Ecto neural progenitor cell (in vitro differentiated cells): ENCODE results near the gene CLEC2B.
"Not testable (repeated sequence)": the region's sequence is repeated elsewhere in the genome, so short reads cannot be mapped to it uniquely, and the experiment has no call there.

ENCODE experiments used
- DNase-seq: peaks from one replicate; pipeline ENCODE4 v3.0.0-alpha.2; 2018; ENCODE audit warnings: low spot score

Gene CLEC2B

DNA sequence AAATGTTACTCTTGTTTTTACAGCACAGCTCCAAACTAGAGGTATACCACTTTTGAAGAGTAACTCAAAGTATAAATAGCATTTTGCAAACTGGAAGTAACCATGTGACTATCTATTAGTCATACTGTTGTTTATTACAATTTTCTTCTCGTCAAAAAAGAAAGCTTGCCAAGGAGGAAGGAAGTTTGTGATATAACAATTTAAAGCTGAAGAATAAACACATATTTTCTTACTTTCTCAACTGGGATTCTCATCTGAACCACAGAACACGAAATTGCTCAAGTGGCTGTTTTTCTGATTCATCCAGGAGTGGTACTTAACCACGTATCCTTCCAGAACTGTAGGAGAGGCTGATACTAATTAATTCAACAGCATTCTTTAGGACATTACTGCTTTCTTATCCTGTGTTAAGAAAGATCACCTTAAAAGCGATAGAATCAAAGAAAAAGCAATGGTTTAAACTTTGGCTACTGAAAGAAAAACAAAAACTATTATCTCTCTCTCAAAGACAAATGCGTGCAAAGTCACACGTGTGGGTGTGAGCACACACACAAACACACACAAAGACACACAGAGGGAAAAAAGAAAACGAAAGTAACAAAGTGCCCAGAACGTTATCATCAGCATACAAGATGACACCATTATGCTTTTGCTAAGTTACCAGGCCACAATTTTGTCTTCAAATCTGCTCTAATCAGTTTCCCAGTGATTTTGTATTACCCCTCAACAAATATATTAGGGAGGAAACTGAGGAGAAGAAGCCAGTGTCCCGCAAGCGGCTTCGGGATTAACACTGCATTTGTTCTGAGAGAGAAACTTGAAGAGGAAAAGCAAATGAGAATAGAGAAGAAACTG, at the start of gene CLEC2B:
Gene CLEC2B, minus strand, starts transcription at position 48 of the 855 bp plus-strand sequence.
- no peak for DNase-seq

DNA sequence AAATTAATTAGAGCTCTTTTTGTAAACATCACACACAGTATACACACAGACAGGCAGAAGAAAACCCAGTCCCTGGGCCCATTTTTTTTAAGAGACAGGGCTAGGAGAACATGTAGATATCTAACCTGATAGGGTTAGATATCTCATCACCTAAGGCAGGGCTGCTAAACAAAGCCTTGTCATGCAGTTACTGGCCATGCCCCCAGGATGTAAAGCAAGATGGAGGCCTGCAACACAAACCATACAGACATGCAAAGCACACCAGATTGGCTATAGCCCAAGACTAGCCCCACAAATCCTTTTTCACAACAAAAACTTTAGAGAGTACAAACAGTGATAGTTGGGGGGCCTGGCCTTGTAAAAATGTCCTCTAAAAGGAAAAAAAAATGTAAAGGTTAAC, 42.6 kb upstream of the CLEC2B start:
- DNase-seq = no peak

DNA sequence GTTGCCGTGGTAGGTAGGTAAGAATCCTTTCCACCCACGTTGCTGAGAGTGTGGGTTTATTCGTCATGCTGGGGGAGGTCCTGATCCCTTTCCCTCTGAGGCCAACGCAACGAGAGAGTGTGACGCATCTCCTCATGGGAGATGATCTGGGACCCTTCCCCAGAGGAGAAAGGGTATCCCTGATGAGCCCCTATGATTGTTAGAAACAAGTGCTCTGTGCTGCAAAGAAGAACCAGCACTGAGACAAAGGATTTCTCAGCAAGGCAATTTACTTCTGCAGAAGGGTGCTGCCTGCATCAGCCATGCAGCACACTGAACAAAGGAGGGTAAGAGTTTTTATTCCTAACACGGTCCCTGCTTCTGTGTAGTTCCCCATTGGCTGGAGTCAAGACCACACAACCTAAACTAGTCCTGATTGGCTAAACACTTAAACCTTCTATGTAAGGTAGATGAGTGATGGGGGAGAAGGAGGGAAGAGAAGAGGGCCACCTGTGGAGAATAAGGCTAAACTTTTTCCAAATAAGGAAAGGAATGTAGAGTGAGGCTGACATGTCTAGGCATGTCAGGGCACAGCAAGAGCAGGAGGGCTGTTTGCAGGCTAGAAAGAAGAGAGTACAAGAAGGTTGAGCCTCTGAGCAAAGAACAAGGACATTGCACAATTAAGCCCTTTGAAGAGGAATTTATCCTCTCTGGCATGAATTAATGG, 41.7 kb upstream of the CLEC2B start:
- peak; percentile 66 for DNase-seq

DNA sequence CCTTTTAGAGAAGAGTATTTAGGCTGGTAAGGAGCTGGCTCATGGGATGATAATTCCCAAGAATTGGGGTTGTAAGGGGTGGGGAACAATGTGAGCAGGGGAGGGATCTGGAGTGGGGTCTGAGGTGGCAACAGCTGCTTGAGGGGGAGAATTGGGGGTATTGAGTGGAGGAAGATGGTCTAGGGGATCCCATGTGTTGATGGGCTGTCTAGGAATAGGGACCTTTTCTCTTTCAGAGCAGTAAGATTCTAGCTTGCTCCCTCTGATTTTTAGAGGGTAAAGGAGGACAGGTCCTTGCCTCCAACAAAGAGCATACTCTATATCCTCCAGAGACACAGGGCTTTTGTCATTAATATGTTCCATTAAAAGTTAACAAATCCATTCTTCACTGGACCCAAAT, 40.6 kb upstream of the CLEC2B start:
- no peak for DNase-seq

DNA sequence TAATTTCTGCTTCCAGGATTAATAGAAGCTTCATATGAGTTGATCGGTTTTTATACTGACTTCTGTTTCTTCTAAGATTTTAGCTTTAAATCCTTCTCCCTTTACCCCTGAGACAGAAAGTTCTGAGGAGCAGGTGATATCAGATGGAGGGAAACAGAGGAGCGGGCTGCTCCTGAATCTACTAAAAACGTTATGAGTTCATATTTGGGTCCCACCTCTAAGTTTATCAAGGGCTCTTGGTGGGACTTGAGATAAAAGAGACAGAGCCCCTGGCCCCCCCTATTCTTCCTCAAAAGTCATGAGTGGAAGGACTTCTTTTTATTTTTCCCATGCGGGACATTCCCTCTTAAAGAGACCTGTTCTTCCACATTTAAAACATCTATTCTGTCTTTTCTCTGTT, 39.2 kb upstream of the CLEC2B start:
- DNase-seq = no peak

DNA sequence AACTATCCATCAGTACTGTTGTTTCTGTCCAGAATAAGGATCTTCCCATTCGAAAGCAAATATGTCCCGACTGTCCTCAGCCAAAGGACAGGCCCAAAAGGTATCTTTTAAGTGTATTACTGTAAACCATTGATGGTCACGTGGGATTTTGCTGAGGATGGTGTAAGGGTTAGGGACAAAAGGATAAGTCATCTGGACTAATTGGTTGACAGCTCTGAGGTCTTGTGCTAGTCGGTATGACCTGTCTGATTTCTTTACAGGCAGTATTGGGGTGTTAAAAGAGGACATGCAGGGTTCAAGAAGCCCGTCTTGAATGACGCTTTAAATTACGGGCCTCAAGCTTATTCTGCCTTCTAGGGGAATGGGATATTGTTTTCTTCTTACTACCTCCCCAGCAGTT, 38.6 kb upstream of the CLEC2B start:
- no peak for DNase-seq

DNA sequence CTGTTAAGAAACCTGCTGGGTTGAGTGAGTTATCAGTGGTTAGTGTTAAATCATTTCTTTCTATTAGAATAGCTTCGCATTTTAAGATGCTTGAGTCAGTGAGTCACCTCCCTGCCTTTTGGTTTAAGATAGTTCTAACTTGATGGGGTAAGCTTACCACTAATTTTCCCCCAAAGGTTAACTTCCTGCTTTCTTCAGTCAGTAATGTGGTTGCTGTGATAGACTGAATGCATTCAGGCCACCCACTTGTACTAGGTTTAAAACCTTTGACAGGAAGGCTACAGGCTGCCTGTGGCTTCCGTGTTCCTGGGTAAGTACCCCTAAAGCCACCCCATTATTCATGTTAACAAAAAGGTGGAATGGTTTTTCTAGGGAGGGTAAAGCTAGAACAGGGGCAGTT, 37.7 kb upstream of the CLEC2B start:
- DNase-seq = no peak

DNA sequence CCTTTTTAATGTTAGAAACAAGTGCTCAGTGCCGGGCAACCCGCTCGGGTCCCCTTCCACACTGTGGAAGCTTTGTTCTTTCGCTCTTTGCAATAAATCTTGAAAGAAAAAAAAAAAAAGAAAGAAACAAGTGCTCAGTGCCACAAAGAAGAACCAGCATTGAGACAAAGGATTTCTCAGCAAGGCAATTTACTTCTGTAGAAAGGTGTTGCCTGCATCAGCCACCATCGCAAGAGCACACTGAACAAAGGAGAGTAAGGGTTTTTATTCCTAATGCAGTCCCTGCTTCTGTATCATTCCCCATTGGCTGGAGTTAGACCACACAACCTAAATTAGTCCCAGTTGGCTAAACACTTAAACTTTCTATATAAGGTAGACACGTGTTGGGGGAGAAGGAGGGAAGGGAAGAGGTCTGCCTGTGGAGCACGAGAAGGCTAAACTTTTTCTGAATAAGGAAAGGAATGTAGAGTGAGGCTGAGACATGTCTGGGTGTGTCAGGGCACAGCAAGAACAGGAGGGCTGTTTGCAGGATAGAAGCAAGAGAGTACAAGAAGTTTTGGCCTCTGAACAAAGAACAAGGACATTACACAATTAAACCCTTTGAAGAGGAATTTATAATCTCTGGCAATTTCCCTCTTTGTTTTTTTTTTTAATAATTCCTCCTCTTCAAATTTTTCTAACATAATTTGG, 33.5 kb upstream of the CLEC2B start:
- DNase-seq = no peak

DNA sequence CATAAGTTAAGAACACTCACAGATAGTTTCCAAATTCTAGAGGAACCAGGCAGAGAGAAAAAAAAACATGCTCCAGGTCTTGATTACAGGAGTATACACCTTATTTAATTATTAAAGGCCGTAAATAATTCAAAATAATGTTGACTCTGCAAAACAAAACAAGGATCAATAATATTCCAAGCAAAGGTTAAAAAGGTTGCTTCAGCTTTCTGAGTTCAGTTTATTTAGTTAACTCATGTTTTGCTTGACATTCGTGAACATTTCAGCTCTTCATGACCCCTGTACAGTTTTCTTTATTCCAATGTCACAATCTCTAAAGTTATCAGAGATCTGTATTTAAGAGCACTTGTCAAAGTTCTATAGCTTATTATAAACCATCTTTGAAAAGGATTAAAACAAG, 31.8 kb upstream of the CLEC2B start:
- DNase-seq = no peak

DNA sequence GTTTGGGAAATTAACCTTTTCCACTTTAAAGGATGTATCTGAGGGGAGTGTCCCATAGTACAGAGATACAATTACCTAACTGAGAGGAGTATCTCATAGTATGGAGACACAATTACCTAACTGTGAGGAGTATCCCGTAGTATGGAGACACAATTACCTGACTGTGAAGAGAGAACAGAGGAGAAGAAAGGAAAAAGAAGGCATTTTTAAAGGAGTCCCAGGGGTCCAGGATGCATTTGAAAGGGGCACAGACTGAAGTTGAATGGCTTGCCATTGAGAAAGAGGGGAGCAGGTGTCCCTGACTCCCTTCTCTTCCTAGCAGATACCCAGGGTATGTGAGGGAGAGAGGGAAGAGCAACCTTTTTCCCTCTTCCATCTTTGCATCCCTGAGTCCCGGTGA, 30.1 kb upstream of the CLEC2B start:
- no peak for DNase-seq

DNA sequence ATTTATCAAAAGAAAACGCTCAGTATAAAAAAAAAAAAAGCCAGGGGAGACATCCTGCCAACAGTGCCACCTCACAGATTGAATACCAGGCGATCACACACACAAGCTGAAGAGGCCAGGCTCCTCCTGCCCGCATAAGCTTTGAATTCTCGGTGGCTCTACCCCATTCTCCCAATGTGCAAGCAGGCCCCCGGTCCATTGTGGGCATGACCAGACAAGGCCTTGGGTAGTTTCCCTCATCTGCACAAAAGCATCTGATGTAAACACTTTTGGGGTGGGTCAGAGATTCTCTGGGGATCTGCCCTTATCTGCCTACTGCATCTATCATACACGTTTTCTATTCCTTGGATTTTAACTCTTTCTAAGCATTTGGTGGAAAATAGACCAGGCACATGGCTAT, 28.4 kb upstream of the CLEC2B start:
- DNase-seq = no peak

DNA sequence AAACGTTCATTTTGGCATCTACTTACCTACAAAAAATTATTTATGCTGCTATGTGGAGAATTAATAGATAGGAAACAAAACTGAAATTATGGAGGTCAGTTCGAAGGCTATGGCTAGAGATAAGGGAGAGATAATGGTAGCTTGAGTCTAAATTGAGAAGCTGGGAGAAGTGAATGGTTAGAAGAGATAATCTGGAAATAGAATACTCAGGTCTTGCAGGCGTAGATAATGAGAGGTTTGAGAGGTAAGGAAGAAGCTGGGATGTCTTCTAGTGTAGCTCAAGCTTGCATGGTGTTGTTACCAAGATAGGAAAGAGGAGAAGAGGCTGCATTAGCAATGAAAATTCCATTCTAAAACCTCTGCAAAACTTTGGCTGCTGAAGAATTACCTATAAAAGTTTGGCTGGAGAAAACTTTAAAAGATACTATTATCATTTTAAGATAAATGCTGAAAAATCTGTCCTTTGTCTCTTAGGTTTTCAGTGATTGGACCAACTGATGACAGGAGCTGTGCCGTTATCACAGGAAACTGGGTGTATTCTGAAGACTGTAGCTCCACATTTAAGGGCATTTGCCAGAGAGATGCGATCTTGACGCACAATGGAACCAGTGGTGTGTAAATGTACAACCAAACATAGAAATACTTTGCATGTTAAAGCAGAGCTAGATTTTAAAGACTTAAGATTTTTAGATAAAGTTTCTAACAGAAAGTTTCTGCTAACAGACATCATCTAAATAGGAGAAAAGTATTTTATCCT, 26.2 kb upstream of the CLEC2B start:
- no peak for DNase-seq

DNA sequence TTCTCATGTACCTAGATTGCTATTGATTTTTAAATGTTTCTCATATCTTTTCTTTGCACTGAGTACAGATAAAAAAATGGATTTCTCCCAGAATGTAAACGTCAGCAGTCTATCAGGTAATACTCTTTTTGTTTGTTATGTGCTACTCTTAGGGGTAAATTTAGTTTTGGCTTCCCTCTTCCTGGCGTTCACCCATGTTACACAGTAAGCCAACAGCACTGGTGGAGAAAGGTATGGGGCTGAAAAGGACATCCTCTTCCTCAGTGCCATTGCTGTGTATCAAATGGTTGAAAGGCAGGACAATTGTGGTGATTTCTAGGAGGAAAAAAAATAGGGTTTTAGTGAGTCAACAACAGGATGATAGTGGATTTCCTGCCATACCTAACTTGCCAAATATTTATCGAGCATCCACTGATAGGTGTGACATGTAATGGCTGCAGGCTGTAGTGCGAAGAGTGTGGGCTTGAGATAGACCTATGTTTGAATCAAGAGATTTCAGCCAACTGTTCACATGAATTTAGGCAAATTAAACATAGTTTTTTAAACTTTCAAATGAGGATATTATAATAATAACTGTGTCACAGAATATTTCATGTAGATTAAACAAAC, 19.6 kb upstream of the CLEC2B start:
- no peak for DNase-seq

DNA sequence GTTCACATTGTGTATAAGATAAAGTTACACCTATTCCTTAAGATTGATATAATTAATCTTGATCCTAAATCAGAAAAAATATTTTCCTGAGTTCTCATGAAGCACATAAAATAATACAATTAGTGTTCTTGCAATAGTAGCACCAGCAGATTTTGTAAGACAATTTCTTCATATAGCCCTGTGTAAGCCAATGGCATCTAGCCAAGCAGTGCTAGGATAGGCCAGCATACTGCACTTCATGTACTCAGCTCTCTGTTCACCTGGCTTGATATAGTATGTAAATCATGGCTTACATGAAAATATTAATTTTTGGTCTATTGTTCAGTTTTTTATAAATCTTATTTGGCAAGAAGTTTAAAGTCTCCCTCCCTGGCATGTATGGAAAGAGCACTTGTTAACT, 14.0 kb upstream of the CLEC2B start:
- no peak for DNase-seq

DNA sequence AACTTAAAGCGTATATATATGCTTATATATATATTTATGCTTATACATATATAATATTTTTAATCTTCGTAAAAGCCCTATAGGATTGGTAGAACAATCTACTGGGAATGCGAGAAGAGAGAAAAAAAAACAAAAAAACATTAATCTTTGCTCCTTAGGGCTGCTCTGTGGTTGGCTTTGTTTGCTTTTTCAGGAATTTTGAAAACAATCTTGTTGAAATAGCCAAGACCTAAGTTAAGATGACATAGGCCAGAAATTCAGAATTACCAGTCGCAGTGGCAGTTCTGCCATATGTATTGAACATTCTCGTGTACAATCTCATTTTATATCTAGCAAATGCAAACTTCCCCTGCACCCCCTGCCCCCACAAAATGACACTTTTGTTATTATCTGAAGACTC, 12.8 kb upstream of the CLEC2B start:
- no peak for DNase-seq

DNA sequence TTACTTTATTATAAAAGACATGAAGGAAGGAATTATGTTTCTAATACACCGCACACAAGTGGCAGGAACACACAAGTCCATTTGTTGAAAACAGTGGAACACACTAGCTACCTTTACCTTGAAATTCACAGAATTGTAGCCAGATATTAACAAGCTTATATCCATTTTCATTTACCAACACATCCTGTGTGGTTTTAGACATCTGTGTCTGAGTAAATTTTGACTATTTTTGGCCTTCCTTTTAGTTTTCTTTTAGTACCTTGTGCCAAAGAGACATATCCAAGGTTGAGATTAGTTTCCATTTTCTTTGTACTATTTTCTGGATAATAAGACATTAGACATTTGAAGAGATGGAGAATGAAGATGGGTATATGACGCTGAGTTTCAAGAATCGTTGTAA, 12.1 kb upstream of the CLEC2B start, which contains the start of gene KLRF2:
Gene KLRF2, plus strand, starts transcription at position 244 of the 400 bp plus-strand sequence. Its CDS starts 107 bp downstream, at position 351.
- DNase-seq = no peak

DNA sequence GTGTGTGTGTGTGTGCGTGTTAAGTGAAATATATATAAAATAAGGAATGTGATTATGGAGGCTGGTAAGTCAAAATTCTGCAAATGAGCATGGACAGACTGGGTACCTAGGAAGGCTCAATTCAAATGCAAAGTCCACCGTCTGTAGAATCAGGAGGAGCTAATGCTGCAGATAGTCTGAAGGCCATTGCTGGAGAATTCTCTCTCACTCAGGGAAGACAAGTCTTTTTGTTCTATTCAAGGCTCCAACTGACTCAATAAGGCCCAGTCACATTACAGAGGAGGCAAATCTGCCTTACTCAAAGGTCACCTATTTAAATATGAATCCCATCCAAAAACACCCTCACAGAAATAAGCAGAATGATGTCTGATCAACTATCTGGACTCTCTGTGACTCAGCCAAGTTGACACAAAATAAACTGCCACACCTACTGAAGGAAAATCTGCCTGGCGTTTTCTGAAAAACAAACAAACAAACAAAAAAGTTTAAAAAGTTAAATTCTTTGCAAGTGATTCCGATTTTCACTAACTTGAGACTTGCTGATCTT, 11.5 kb upstream of the CLEC2B start:
- no peak for DNase-seq

DNA sequence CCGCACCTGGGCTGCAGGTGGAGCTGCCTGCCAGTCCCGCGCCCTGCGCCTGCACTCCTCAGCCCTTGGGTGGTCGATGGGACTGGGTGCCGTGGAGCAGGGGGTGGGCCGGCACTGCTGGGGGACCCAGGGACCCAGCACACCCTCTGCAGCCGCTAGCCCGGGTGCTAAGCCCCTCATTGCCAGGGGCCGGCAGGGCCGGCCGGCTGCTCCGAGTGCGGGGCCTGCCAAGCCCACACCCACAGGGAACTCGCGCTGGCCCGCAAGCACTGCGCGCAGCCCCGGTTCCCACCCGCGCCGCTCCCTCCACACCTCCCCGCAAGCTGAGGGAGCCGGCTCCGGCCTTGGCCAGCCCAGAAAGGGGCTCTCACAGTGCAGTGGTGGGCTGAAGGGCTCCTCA, 7.0 kb upstream of the CLEC2B start:
- not testable (repeated sequence) for DNase-seq

DNA sequence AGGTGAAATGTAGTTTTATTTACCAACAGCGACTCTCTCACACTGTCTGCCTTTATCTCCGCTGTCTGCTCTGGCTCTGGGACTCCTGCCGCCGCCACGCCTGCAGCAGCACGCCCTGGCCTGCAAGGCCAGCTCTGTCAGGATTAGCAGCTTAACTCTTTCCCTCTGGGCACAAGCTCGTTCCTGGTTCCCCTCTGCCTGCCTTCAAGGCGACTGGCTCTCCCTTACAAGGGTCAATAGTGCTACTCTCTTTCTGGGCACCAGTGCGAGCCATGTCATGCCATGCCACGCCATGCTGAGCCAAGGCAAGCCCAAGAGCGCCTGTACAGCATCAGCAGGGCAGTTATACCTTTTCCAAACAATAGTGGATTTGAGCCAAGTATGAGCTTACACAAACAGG, 3.6 kb upstream of the CLEC2B start:
- peak; percentile 79 for DNase-seq

DNA sequence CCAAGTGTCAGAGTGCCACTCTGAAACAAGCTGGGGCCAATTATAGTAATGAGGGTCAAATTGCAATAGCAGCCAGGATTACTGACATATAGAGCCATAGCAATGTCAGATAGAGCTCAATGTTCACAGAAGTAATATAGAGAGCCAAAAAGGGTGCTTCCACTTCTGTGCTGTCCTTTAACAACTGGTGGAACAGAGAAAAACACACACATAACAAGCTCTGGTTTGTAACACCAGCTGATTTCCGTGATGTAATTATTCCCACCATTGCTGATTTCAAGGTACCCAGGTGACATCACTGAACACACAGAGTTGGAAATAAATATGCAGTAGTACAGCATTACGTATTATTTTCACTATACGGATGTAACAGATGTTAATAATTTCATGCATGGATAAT, 3.0 kb upstream of the CLEC2B start:
- DNase-seq = no peak

DNA sequence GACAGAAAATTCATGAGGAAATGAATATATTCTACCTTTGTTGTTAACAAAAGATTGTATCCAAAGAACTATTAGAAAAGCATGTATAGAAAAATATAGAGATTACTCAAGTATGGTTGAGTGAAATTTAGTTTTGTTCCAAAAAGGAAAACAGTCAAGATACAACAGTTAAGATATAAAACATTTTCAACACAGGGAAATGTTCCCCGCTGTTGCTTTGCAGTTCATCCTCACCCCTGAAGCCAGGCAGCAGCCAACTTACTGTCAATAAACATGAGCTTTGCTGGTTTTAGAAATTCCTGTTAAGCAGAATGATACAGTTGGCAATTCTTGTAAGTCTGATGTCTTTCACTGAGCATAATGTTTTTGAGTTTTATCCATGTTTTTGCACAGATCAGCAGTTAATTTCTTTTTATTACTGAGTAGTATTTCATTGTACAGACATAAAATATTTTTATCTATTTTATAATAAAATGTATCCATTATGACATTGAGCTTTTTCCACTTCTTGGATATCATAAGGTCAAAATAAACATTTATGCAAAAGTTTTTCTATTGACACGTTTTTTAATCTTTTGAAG, 1.2 kb upstream of the CLEC2B start:
- no peak for DNase-seq
